AG09309 (cell line): ENCODE results near the gene FAM222B.

Source experiments
- DNase-seq: peaks from one replicate; pipeline ENCODE4 v3.0.0-alpha.2; 2010; ENCODE audit warnings: low read depth
- H3K4me3 ChIP-seq: 2 replicates; pipeline ENCODE4 v1.5.1; 2011; ENCODE audit warnings: mild to moderate bottlenecking, low read depth, low read length, moderate library complexity; ENCODE audit not compliant: control insufficient read depth
- TF ChIP-seq, protein P1 (sequence below): IDR thresholded peaks from 2 replicates; pipeline ENCODE4 v1.5.1; 2011; ENCODE audit warnings: mild to moderate bottlenecking, low read depth, low read length, inconsistent platforms; ENCODE audit not compliant: insufficient read depth, control insufficient read depth; ENCODE audit errors: missing control alignments

Gene FAM222B

DNA sequence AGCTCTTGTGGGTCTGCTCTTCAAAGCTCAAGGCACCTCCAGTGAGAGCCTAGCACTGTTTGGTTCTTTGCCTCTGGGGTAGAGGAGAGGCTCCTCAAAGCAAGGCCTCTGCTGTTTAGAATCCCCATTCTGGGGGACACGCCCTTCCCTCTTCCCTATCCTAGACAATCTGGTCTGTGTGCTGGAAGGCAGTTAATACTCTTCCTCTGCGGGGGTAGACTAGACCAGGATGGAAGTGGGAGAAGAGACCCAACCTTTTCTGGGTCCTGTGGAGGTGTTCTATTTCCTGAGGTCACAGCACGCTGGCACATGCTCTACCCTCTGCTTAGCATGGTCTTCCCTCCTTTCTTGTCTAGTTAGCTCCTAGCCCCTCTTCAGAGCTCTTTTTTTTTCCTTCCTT is 20.0 kb upstream of the FAM222B start:
- DNase-seq = no peak
- TF ChIP-seq, protein P1, sequence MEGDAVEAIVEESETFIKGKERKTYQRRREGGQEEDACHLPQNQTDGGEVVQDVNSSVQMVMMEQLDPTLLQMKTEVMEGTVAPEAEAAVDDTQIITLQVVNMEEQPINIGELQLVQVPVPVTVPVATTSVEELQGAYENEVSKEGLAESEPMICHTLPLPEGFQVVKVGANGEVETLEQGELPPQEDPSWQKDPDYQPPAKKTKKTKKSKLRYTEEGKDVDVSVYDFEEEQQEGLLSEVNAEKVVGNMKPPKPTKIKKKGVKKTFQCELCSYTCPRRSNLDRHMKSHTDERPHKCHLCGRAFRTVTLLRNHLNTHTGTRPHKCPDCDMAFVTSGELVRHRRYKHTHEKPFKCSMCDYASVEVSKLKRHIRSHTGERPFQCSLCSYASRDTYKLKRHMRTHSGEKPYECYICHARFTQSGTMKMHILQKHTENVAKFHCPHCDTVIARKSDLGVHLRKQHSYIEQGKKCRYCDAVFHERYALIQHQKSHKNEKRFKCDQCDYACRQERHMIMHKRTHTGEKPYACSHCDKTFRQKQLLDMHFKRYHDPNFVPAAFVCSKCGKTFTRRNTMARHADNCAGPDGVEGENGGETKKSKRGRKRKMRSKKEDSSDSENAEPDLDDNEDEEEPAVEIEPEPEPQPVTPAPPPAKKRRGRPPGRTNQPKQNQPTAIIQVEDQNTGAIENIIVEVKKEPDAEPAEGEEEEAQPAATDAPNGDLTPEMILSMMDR = no peak
- no peak overlapping the region for H3K4me3 ChIP-seq

GRCh38 chr17:28861393-28862203 is 19.0 kb upstream of the FAM222B start:
- TF ChIP-seq, protein P1 = no peak
- no peak overlapping the region for H3K4me3 ChIP-seq
- no peak for DNase-seq

DNA sequence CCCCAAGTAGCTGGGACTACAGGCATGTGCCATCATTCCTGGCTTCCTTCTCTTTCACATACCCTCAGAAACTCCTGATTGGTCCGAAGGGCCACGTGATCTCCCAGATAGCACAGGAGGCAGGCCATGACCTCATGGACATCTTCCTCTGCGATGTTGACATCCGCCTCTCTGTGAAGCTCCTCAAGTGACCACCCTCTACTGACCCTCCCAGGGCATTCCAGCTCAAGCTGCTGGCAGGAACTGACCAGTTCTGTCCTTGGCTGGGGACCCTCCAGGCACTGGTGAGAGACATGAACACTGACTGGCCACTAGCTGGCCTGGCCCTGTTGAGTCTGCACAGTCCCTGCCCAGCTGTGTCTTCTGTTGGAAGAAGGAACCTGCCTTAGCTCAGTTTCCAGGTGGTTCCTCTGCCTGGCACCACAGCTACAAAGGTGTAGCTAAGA is 17.8 kb upstream of the FAM222B start:
- no peak overlapping the region for H3K4me3 ChIP-seq
- no peak for DNase-seq
- TF ChIP-seq, protein P1 = no peak

- DNase-seq = no peak
- TF ChIP-seq, protein P1 = no peak
- no peak overlapping the region for H3K4me3 ChIP-seq
Observed at GRCh38 chr17:28858801-28859355, 16.3 kb upstream of the FAM222B start.

- no peak overlapping the region for H3K4me3 ChIP-seq
- DNase-seq = no peak
- TF ChIP-seq, protein P1 = no peak
Observed at GRCh38 chr17:28857905-28858800, 15.6 kb upstream of the FAM222B start.

DNA sequence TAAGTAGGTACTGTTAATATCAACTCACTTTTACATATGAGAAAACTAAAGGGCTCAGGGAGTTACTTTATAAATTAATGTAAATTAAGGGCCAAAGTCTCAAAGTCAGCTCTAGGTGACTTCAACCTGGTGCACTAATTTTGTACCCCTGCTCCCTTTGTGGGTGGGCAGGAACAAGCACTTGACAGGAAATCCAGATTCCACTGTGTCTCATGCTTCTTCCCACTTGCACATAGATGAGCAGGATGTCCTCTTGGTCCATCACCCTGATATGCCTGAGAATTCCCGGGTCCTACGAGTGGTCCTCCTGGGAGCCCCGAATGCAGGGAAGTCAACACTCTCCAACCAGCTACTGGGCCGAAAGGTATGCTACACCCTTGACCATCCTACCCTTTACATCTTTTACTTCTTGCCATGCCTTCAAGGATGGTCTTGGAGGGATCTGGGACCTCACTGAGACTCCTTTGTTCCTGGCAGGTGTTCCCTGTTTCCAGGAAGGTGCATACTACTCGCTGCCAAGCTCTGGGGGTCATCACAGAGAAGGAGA is 13.5 kb upstream of the FAM222B start:
- DNase-seq = no peak
- no peak overlapping the region for H3K4me3 ChIP-seq
- TF ChIP-seq, protein P1 = no peak
